HL-60 (cell line): ENCODE data around the gene ITGB2.

Source experiments
- DNase-seq, 2 experiments: peaks; one replicate each; pipeline ENCODE4 v3.0.0-alpha.2; 2010 to 2020; ENCODE audit warnings: low read depth in 1 of 2, low spot score in 1 of 2
- H3K27ac ChIP-seq: fragments of 250-450 bp; sonication (Bioruptor Pico); replicated peaks from 2 replicates; pipeline ENCODE4 v1.5.1; 2020; ENCODE audit warnings: mild to moderate bottlenecking, moderate library complexity
- H3K27me3 ChIP-seq: fragments of 250-450 bp; sonication (Bioruptor Pico); 2 replicates; pipeline ENCODE4 v1.5.1; 2021; ENCODE audit warnings: mild to moderate bottlenecking, moderate library complexity; ENCODE audit not compliant: insufficient read depth, poor library complexity, severe bottlenecking
- H3K4me3 ChIP-seq: replicated peaks from 2 replicates; pipeline ENCODE4 v1.5.1; 2011; ENCODE audit warnings: mild to moderate bottlenecking, control low read depth, low read length; ENCODE audit not compliant: insufficient read depth
- GABPA ChIP-seq: IDR thresholded peaks from 2 replicates; pipeline ENCODE4 v1.6.1; 2012; ENCODE audit warnings: low read depth
- POLR2AphosphoS5 ChIP-seq: IDR thresholded peaks from 2 replicates; pipeline ENCODE4 v1.6.1; 2012; ENCODE audit warnings: low read depth
- SPI1 ChIP-seq: IDR thresholded peaks from 2 replicates; pipeline ENCODE4 v1.6.1; 2012; ENCODE audit warnings: low read depth, mild to moderate bottlenecking, borderline replicate concordance
- TF ChIP-seq, protein P1 (sequence below): IDR thresholded peaks from one replicate; pipeline ENCODE4 v1.5.1; 2011; ENCODE audit warnings: low read length, control low read depth, inconsistent platforms; ENCODE audit not compliant: insufficient read depth
- TF ChIP-seq, protein P2 (sequence below): IDR thresholded peaks from 2 replicates; pipeline ENCODE4 v1.6.1; 2012; ENCODE audit warnings: low read depth; ENCODE audit not compliant: insufficient replicate concordance

ITGB2 gene

DNA sequence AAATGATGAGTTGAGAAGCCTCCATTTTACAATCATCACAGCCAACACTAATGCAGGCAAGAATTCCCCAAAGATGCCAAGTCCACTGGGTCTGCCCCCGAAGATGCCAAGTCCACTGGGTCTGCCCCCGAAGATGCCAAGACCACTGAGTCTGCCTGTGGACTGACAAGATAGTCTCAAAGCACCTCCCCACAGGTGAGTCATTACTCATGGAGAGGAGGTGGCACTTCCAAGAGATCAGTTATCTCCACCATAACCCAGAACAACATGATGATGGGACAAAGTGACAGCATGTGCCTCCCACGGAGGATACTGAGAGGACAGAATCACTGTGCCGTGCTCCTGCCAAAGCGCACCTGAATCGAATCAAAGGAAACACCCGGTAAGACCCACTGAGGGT, 52.0 kb downstream of the ITGB2 start:
- Histone ChIP-seq H3K4me3 (no peak overlapping the region), H3K27me3 (no peaks in the 10 kb centered on the region), H3K27ac (no peak overlapping the region)
- TF ChIP-seq GABPA: no peak
- TF ChIP-seq, protein P1, sequence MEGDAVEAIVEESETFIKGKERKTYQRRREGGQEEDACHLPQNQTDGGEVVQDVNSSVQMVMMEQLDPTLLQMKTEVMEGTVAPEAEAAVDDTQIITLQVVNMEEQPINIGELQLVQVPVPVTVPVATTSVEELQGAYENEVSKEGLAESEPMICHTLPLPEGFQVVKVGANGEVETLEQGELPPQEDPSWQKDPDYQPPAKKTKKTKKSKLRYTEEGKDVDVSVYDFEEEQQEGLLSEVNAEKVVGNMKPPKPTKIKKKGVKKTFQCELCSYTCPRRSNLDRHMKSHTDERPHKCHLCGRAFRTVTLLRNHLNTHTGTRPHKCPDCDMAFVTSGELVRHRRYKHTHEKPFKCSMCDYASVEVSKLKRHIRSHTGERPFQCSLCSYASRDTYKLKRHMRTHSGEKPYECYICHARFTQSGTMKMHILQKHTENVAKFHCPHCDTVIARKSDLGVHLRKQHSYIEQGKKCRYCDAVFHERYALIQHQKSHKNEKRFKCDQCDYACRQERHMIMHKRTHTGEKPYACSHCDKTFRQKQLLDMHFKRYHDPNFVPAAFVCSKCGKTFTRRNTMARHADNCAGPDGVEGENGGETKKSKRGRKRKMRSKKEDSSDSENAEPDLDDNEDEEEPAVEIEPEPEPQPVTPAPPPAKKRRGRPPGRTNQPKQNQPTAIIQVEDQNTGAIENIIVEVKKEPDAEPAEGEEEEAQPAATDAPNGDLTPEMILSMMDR: no peak
- TF ChIP-seq POLR2AphosphoS5: no peak
- TF ChIP-seq, protein P2, sequence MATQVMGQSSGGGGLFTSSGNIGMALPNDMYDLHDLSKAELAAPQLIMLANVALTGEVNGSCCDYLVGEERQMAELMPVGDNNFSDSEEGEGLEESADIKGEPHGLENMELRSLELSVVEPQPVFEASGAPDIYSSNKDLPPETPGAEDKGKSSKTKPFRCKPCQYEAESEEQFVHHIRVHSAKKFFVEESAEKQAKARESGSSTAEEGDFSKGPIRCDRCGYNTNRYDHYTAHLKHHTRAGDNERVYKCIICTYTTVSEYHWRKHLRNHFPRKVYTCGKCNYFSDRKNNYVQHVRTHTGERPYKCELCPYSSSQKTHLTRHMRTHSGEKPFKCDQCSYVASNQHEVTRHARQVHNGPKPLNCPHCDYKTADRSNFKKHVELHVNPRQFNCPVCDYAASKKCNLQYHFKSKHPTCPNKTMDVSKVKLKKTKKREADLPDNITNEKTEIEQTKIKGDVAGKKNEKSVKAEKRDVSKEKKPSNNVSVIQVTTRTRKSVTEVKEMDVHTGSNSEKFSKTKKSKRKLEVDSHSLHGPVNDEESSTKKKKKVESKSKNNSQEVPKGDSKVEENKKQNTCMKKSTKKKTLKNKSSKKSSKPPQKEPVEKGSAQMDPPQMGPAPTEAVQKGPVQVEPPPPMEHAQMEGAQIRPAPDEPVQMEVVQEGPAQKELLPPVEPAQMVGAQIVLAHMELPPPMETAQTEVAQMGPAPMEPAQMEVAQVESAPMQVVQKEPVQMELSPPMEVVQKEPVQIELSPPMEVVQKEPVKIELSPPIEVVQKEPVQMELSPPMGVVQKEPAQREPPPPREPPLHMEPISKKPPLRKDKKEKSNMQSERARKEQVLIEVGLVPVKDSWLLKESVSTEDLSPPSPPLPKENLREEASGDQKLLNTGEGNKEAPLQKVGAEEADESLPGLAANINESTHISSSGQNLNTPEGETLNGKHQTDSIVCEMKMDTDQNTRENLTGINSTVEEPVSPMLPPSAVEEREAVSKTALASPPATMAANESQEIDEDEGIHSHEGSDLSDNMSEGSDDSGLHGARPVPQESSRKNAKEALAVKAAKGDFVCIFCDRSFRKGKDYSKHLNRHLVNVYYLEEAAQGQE: no peak
- no peak for TF ChIP-seq SPI1
- no peak for DNase-seq

DNA sequence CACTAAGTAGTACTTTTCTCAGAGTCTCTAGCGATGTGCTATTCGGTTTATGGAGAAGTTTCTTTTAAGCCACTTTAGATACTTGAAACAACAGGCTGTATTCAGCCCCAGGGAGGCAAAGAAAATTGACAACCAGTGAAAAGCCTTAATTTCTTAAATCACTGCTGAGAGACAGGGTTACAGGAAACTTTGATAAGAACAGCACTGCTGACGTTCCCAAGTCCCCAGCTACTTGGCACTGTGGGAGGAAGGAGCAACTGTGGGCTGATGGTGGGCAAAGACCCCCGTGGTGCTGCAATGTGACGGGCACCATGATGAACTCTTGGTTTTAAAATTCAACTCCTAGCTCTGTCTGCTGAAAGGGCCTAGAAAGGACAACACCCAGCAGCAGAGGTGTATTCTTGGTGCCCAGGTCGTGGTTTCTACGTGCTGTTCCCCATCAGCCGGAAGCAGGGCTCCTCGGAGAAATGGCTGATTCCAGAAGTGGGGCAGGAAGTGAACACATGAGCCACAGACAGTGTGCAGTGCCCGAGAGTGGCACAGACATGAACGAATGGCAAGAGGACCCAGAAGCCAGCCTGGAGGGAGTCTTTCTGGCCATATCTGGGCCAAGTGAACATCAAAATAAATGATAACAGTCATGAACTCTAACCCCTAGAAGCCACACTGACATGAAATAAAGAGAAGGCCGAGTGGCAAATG, 52.5 kb downstream of the ITGB2 start:
- no peak overlapping the region for H3K27ac ChIP-seq
- no peak overlapping the region for H3K4me3 ChIP-seq
- H3K27me3 ChIP-seq: no peaks in the 10 kb centered on the region
- DNase-seq: peak in 1 of 2 experiments; percentile 40
- TF ChIP-seq POLR2AphosphoS5: no peak
- no peak for TF ChIP-seq GABPA
- TF ChIP-seq, protein P2: no peak
- no peak for TF ChIP-seq SPI1
- TF ChIP-seq, protein P1: no peak

DNA sequence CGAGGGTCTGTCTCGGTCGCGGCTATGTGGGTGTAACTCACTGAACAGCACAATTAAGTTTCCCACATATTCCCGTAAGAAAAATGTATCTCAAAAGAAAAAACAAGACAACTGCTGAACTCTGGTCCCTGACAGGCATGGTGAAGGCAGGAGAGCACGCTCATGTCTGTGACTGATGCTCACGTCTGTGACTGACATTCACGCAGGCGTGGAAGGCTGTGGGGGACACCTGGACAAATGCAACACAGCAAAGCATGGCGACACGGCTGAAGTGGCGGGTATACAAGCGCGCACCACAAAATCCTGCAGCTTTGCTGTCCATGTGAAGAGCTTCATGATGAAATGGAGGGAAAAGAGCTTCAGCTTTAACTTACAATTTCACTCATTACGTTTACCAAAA, 53.2 kb downstream of the ITGB2 start:
- no peak overlapping the region for H3K27ac ChIP-seq
- TF ChIP-seq SPI1 (no peak), POLR2AphosphoS5 (no peak), GABPA (no peak)
- TF ChIP-seq, protein P1: no peak
- TF ChIP-seq, protein P2: no peak
- H3K27me3 ChIP-seq: no peaks in the 10 kb centered on the region
- DNase-seq: no peak
- no peak overlapping the region for H3K4me3 ChIP-seq
